ENCODE results near the gene SLC39A12.

Gene SLC39A12

DNA sequence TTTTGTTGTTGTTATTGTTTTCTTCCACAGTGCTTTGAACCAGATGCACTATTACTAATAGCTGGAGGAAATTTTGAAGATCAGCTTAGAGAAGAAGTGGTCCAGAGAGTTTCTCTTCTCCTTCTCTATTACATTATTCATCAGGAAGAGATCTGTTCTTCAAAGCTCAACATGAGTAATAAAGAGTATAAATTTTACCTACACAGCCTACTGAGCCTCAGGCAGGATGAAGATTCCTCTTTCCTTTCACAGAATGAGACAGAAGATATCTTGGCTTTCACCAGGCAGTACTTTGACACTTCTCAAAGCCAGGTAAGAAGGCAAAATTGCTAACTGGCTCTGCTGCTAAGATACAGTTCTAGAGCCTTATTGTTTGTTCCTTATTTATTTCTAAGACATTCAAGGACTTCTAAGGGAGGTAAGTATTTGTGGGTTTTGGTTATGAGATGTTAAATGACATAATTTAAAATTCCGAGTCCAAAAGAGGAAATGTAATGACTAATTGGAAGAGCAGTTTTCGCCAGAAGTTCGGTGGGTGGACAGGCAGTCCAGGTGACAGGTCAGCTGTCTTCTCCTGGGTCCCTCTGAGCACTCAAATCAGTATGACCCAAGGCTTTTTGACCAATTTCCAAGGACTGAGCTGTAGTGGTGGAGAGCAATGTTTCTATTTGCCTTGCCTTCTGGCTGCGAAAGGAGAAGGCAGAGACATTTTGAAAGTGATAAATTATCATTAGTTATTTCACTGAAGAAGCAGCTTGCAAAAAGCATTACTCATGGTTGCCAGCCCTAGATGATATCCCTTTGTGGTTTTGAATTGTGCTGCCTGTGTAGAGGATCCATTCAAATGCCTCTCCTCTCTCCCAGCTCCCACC, 10.1 kb downstream of the SLC39A12 start:
- DNase-seq (ENCODE audit: low read depth): no peak
- no peak overlapping the region for H3K4me3 ChIP-seq (ENCODE audit: low read depth, low read length)
- no peak for TF ChIP-seq CTCF (IDR thresholded peaks at IDR 0.05; ENCODE audit: insufficient read depth, low read depth, low read length, missing control alignments)

- DNase-seq (ENCODE audit: low read depth): no peak
- no peak overlapping the region for H3K4me3 ChIP-seq (ENCODE audit: low read depth, low read length)
- TF ChIP-seq CTCF (IDR thresholded peaks at IDR 0.05; ENCODE audit: insufficient read depth, low read depth, low read length, missing control alignments): no peak
These were observed 11.7 kb downstream of the SLC39A12 start for GRCh38 chr10:17963431-17963830.

DNA sequence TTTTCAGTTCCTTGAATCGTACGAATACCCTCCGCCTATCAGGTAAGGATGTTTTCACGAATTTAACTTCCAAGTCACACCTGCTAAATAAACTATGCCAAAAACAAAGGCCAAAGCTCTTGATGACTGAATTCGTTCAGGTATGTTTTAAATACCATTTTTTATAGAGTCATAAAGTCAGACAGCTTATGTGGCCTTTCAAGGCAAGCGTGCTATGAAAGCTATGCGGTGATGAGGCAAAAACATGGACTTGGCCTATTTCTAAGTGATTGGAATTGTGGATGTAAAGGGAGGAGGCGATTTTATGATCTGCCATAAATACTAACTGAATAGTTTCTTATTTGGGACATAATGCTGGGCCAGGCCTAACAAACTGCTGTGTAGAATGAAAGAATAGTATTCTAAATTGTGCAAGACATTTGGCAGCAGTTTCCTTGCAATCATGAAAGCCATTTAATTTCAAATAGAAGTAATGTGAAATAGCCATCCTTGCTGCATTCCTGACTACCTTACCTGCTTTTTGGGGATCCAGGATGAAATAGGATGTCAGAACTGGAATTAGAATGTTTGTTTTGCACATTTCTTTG, 14.0 kb downstream of the SLC39A12 start:
- TF ChIP-seq CTCF (IDR thresholded peaks at IDR 0.05; ENCODE audit: insufficient read depth, low read depth, low read length, missing control alignments): no peak
- H3K4me3 ChIP-seq (ENCODE audit: low read depth, low read length): no peak overlapping the region
- DNase-seq (ENCODE audit: low read depth): no peak

DNA sequence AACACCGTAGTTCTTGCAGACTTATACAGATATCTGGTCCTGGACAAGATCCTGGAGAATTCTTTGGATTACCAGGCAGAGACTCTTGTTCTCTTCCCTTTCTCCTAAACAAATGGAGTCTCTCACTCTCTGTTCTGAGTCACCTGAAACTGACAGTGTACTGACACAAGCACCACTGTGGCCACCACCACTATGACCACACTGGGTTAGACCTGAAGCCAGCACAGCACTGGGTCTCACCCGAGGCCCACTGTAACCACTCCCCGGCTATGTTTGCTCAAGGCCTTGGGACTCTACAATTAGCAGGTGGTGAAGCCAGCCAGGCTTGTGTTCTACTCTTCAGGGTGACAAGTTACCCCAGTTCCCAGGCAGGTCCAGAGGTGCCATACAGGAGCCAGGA, 22.8 kb downstream of the SLC39A12 start:
- TF ChIP-seq CTCF (IDR thresholded peaks at IDR 0.05; ENCODE audit: insufficient read depth, low read depth, low read length, missing control alignments): no peak
- H3K4me3 ChIP-seq (ENCODE audit: low read depth, low read length): no peak overlapping the region
- no peak for DNase-seq (ENCODE audit: low read depth)

GRCh38 chr10:17980846-17981565, 29.3 kb downstream of the SLC39A12 start:
- no peak for TF ChIP-seq CTCF (IDR thresholded peaks at IDR 0.05; ENCODE audit: insufficient read depth, low read depth, low read length, missing control alignments)
- DNase-seq (ENCODE audit: low read depth): no peak
- no peak overlapping the region for H3K4me3 ChIP-seq (ENCODE audit: low read depth, low read length)

- no peak overlapping the region for H3K4me3 ChIP-seq (ENCODE audit: low read depth, low read length)
- no peak for TF ChIP-seq CTCF (IDR thresholded peaks at IDR 0.05; ENCODE audit: insufficient read depth, low read depth, low read length, missing control alignments)
- no peak for DNase-seq (ENCODE audit: low read depth)
These were observed 30.2 kb downstream of the SLC39A12 start for GRCh38 chr10:17981766-17982380.
